K562 (cell line): ENCODE measurements around the gene FGG.

Experiments used
- FOXK2 ChIP-seq, 2 experiments: fragments of 450-650 bp; IDR thresholded peaks in 1 of 2; conservative IDR thresholded peaks in 1 of 2; 2 replicates each; pipeline ENCODE4 v1.6.1; 2016; ENCODE audit warnings: low read depth in 2 of 2, mild to moderate bottlenecking in 1 of 2
- MAFK ChIP-seq: IDR thresholded peaks from 2 replicates; pipeline ENCODE4 v1.6.1; 2011; ENCODE audit warnings: low read length, improper control_type of control experiment
- ZNF551 ChIP-seq: fragments of 250-450 bp; sonication (Bioruptor Pico); IDR thresholded peaks from 2 replicates; pipeline ENCODE4 v1.5.0; 2021; ENCODE audit warnings: mild to moderate bottlenecking, moderate library complexity
- TF ChIP-seq, protein P1 (sequence below): sonication (generic); formaldehyde crosslinking; IDR thresholded peaks from 2 replicates; pipeline ENCODE4 v1.8.0; 2022; ENCODE audit warnings: mild to moderate bottlenecking, low read depth, missing genetic modification reagents
- TF ChIP-seq, protein P2 (sequence below), 3 experiments: IDR thresholded peaks in 2 of 3; conservative IDR thresholded peaks in 1 of 3; 2 replicates each; pipeline ENCODE4 v1.5.1; 2011 to 2012; ENCODE audit warnings: low read length in 3 of 3, mild to moderate bottlenecking in 3 of 3, control low read depth in 2 of 3, improper control_type of control experiment in 1 of 3, inconsistent platforms in 1 of 3, low read depth in 1 of 3, mixed read lengths in 1 of 3, moderate library complexity in 1 of 3; ENCODE audit not compliant: insufficient read depth in 2 of 3

DNA sequence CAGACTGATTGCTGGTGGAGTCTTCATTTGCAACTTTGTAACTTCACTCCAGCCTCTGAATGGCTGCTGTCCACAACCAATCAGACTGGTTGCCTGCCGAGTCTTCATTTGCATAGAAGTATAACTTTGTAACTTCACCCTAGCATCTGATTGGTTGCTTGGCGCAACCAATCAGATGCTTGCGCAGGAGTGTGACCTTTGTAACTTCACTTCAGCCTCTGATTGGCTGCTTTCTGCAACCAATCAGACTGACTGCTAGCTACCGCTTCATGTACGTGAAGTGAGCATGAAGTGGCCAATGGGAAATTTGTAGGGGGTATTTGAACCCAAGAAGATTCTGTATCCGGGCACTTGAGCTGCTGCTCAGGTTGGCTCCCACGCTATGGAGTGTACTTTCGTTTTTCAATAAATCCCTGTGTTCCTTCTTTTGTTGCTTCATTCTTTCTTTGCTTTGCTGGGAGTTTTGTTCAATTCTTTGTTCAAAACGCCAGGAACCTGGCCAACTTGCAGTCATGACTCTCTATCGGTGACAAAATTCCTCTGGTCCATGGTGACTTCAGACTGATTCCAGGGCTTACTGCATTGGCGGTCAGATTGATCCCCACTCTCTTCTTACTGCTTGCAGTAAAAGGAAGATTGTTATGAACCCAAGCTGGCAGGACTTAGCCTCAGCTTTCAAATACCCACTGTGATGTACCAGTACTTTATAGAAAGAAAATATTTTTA is 46.4 kb upstream of the FGG start:
- no peak for TF ChIP-seq MAFK
- no peak for TF ChIP-seq FOXK2 (conservative IDR thresholded peaks at IDR 0.05 in 1 of 2, IDR thresholded peaks at IDR 0.05 in 1 of 2; ENCODE audit: low read depth in 2 of 2)
- no peak for TF ChIP-seq ZNF551 (CRISPR knock-in tag)
- TF ChIP-seq, protein P1, sequence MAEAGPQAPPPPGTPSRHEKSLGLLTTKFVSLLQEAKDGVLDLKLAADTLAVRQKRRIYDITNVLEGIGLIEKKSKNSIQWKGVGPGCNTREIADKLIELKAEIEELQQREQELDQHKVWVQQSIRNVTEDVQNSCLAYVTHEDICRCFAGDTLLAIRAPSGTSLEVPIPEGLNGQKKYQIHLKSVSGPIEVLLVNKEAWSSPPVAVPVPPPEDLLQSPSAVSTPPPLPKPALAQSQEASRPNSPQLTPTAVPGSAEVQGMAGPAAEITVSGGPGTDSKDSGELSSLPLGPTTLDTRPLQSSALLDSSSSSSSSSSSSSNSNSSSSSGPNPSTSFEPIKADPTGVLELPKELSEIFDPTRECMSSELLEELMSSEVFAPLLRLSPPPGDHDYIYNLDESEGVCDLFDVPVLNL (CRISPR knock-in tag), result no peak
- TF ChIP-seq, protein P2, sequence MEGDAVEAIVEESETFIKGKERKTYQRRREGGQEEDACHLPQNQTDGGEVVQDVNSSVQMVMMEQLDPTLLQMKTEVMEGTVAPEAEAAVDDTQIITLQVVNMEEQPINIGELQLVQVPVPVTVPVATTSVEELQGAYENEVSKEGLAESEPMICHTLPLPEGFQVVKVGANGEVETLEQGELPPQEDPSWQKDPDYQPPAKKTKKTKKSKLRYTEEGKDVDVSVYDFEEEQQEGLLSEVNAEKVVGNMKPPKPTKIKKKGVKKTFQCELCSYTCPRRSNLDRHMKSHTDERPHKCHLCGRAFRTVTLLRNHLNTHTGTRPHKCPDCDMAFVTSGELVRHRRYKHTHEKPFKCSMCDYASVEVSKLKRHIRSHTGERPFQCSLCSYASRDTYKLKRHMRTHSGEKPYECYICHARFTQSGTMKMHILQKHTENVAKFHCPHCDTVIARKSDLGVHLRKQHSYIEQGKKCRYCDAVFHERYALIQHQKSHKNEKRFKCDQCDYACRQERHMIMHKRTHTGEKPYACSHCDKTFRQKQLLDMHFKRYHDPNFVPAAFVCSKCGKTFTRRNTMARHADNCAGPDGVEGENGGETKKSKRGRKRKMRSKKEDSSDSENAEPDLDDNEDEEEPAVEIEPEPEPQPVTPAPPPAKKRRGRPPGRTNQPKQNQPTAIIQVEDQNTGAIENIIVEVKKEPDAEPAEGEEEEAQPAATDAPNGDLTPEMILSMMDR (IDR thresholded peaks at IDR 0.05 in 2 of 3, conservative IDR thresholded peaks at IDR 0.05 in 1 of 3; ENCODE audit: insufficient read depth in 2 of 3, low read depth in 1 of 3, low read length in 3 of 3), result no peak
